CD14-positive monocyte (primary cell): ENCODE results near the gene HDAC4. TPM values are rescaled to one million over a fixed set of nuclear protein-coding genes. Genes with fewer than 3 reads are reported as not detected.

Experiments used
- DNase-seq, 3 donors: peaks; one replicate each; pipeline ENCODE4 v3.0.0-alpha.2; 2011 to 2022
- H2AFZ ChIP-seq: 2 replicates; pipeline ENCODE4 v1.6.0; 2012; ENCODE audit warnings: mild to moderate bottlenecking, low read depth, low read length, inconsistent platforms; ENCODE audit not compliant: insufficient read depth, poor library complexity, severe bottlenecking
- H3K27ac ChIP-seq, 2 donors: 1 replicate in 1 of 2; 2 replicates in 1 of 2; pipeline ENCODE4 v1.5.1; 2012 to 2013; ENCODE audit warnings: low read length in 2 of 2, control low read depth in 1 of 2, inconsistent platforms in 1 of 2, low read depth in 1 of 2, mild to moderate bottlenecking in 1 of 2
- H3K27me3 ChIP-seq, 2 donors: one replicate each; pipeline versions ENCODE4 v1.6.0 to v1.6.1; 2011 to 2013; ENCODE audit warnings: low read length in 2 of 2; ENCODE audit not compliant: control insufficient read depth in 2 of 2, insufficient read depth in 2 of 2
- H3K36me3 ChIP-seq, 2 donors: replicated peaks in 1 of 2; 1 replicate in 1 of 2; 2 replicates in 1 of 2; pipeline versions ENCODE4 v1.5.1 to v1.6.1; 2012 to 2013; ENCODE audit warnings: low read length in 2 of 2, control low read depth in 1 of 2, inconsistent platforms in 1 of 2, mild to moderate bottlenecking in 1 of 2; ENCODE audit not compliant: insufficient read depth in 2 of 2, control insufficient read depth in 1 of 2
- H3K4me1 ChIP-seq, 2 donors: 1 replicate in 1 of 2; 2 replicates in 1 of 2; pipeline versions ENCODE4 v1.5.1 to v1.6.1; 2012 to 2013; ENCODE audit warnings: low read length in 2 of 2, control low read depth in 1 of 2, inconsistent platforms in 1 of 2, mild to moderate bottlenecking in 1 of 2, moderate library complexity in 1 of 2; ENCODE audit not compliant: insufficient read depth in 2 of 2, control insufficient read depth in 1 of 2
- H3K4me2 ChIP-seq: replicated peaks from 2 replicates; pipeline ENCODE3; 2012; ENCODE audit warnings: low read length, moderate library complexity, mild to moderate bottlenecking; ENCODE audit not compliant: poor library complexity, severe bottlenecking; ENCODE audit errors: extremely low read depth
- H3K4me3 ChIP-seq, 3 experiments: fragments of 200-600 bp in 1 of 3; sonication (generic) in 1 of 3; replicated peaks in 1 of 3; 1 replicate in 2 of 3; 2 replicates in 1 of 3; pipeline ENCODE4 v1.5.1; 2011 to 2013; ENCODE audit warnings: low read length in 3 of 3, mild to moderate bottlenecking in 3 of 3, control low read depth in 2 of 3, low read depth in 2 of 3, inconsistent platforms in 1 of 3, moderate library complexity in 1 of 3
- H3K79me2 ChIP-seq: 2 replicates; pipeline ENCODE4 v1.6.0; 2012; ENCODE audit warnings: mild to moderate bottlenecking, control low read depth, inconsistent platforms, low read length, moderate library complexity; ENCODE audit not compliant: insufficient read depth
- H3K9ac ChIP-seq: 2 replicates; pipeline ENCODE4 v1.6.0; 2017; ENCODE audit warnings: low read length, mild to moderate bottlenecking; ENCODE audit not compliant: insufficient read depth, poor library complexity, severe bottlenecking
- H3K9me3 ChIP-seq, 2 donors: replicated peaks in 1 of 2; 1 replicate in 1 of 2; 2 replicates in 1 of 2; pipeline versions ENCODE4 v1.5.1 to v1.6.1; 2012 to 2013; ENCODE audit warnings: low read length in 2 of 2, control low read depth in 1 of 2; ENCODE audit not compliant: control insufficient read depth in 1 of 2, insufficient read depth in 1 of 2
- H4K20me1 ChIP-seq: 2 replicates; pipeline ENCODE4 v1.6.0; 2012; ENCODE audit warnings: mild to moderate bottlenecking, low read length, control low read depth, moderate library complexity; ENCODE audit not compliant: insufficient read depth
- H3K27ac Mint-ChIP-seq, 7 donors: one replicate each; pipeline ENCODE4 v1.8.0; 2020; ENCODE audit warnings: mild to moderate bottlenecking in 7 of 7, mixed read lengths in 7 of 7, moderate library complexity in 6 of 7, inconsistent platforms in 2 of 7
- H3K27me3 Mint-ChIP-seq, 3 donors: one replicate each; pipeline ENCODE4 v1.8.0; 2021 to 2022; ENCODE audit warnings: low read depth in 3 of 3, mild to moderate bottlenecking in 3 of 3, mixed read lengths in 3 of 3, moderate library complexity in 3 of 3, inconsistent platforms in 1 of 3
- H3K36me3 Mint-ChIP-seq, 2 donors: one replicate each; pipeline ENCODE4 v1.8.0; 2020; ENCODE audit warnings: mixed read lengths in 2 of 2, inconsistent platforms in 1 of 2, mild to moderate bottlenecking in 1 of 2
- H3K4me1 Mint-ChIP-seq: one replicate; pipeline ENCODE4 v1.8.0; 2020; ENCODE audit warnings: mild to moderate bottlenecking, mixed read lengths
- H3K4me3 Mint-ChIP-seq, 2 donors: one replicate each; pipeline ENCODE4 v1.8.0; 2020; ENCODE audit warnings: mild to moderate bottlenecking in 2 of 2, mixed read lengths in 2 of 2, moderate library complexity in 1 of 2
- H3K9me3 Mint-ChIP-seq, 7 donors: one replicate each; pipeline ENCODE4 v1.8.0; 2020 to 2022; ENCODE audit warnings: mixed read lengths in 7 of 7, mild to moderate bottlenecking in 6 of 7, moderate library complexity in 6 of 7, inconsistent platforms in 2 of 7
- CTCF ChIP-seq: fragments of 200-600 bp; IDR thresholded peaks from one replicate; pipeline ENCODE4 v1.8.0; 2022; ENCODE audit warnings: antibody characterized with exemption, mild to moderate bottlenecking
- WGBS: methylation state at CpG from one replicate; pipeline ENCODE4 v1.1.5; 2013; ENCODE audit warnings: missing lambda C conversion rate; ENCODE audit not compliant: insufficient coverage; 5-methylcytosine and 5-hydroxymethylcytosine counted together
- intact Hi-C, 2 donors: fragments of 100-400 bp; cut with micrococcal nuclease; formaldehyde crosslinking; loops; one replicate each; pipeline versions ENCODE4 v1.15.0 to v1.15.1; 2023
- polyA plus RNA-seq, 3 donors: library from polyadenylated mRNA; depleted of rRNA in 1 of 3; unstranded in 2 of 3; stranded (reverse) in 1 of 3; fragments of 300-500 nt in 2 of 3; fragments of >200 nt in 1 of 3; fragmentation: Illumina TruSeq in 2 of 3; gene quantifications; 1 replicate in 2 of 3; 2 replicates in 1 of 3; pipeline ENCODE4 v1.2.3, GENCODE V29; 2012 to 2021

The HDAC4 gene
- polyA plus RNA-seq, 3 donors, result 3.3 to 23.0 (median 4.5) TPM

- Histone ChIP-seq H3K79me2 (peaks cover 89% of the 10 kb centered on the region), H3K4me2 (no peak overlapping the region), H4K20me1 (peaks cover 66% of the 10 kb centered on the region), H3K4me3 (no peak overlapping the region), H3K36me3 (peaks cover 91 to 99% of the 10 kb centered on the region in 2 donors), H3K9me3 (peaks cover 5 to 13% of the 10 kb centered on the region in 2 donors), H3K27me3 (no peaks in the 10 kb centered on the region), H2AFZ (no peak overlapping the region), H3K4me1 (no peaks in the 10 kb centered on the region), H3K9ac (no peak overlapping the region), H3K27ac (peak overlapping the region in 1 of 2 donors; percentile 52)
- H3K4me3 Mint-ChIP-seq, result no peak overlapping the region
- peaks cover 76 to 93% of the 10 kb centered on the region in 2 donors for H3K36me3 Mint-ChIP-seq
- TF ChIP-seq CTCF, result no peak
- no peaks in the 10 kb centered on the region for H3K27me3 Mint-ChIP-seq
- 96% methylated on average over 12 of the region's 14 CpGs for WGBS
- H3K27ac Mint-ChIP-seq, result peak overlapping the region in 5 of 7 donors; percentile 4 to 85 (median 32)
- intact Hi-C loops, result no loop called here
- no peaks in the 10 kb centered on the region for H3K4me1 Mint-ChIP-seq
- peaks cover 0 to 14% (median 8%) of the 10 kb centered on the region in 7 donors for H3K9me3 Mint-ChIP-seq
- DNase-seq, result no peak
These were observed 215.6 kb downstream of the HDAC4 start for GRCh38 chr2:239184968-239185903.

GRCh38 chr2:239184179-239184578, 216.6 kb downstream of the HDAC4 start:
- Histone ChIP-seq H3K27me3 (no peaks in the 10 kb centered on the region), H3K4me3 (no peak overlapping the region), H3K36me3 (peaks cover 91 to 99% of the 10 kb centered on the region in 2 donors), H2AFZ (no peak overlapping the region), H3K9ac (no peak overlapping the region), H3K27ac (peak overlapping the region in 1 of 2 donors; percentile 44), H4K20me1 (peaks cover 68% of the 10 kb centered on the region), H3K9me3 (peaks cover 0 to 8% of the 10 kb centered on the region in 2 donors), H3K4me2 (no peak overlapping the region), H3K79me2 (peaks cover 89% of the 10 kb centered on the region), H3K4me1 (no peaks in the 10 kb centered on the region)
- no peak for TF ChIP-seq CTCF
- intact Hi-C loops, result no loop called here
- Mint-ChIP-seq H3K27ac (peak overlapping the region in 1 of 7 donors; percentile 46), H3K27me3 (no peaks in the 10 kb centered on the region), H3K9me3 (peaks cover 0 to 20% (median 7%) of the 10 kb centered on the region in 7 donors), H3K4me3 (no peak overlapping the region), H3K4me1 (no peaks in the 10 kb centered on the region), H3K36me3 (peaks cover 78 to 94% of the 10 kb centered on the region in 2 donors)
- DNase-seq, result no peak
- WGBS, result 100% methylated on average over 1 of the region's 2 CpGs
